Mesodermal cell (in vitro differentiated cells): ENCODE measurements around the gene STARD10.
"Not testable (repeated sequence)": the region's sequence is repeated elsewhere in the genome, so short reads cannot be mapped to it uniquely, and the experiment has no call there.

Experiments used
- H3K27ac ChIP-seq: 2 replicates; pipeline ENCODE4 v1.7.0; 2013; ENCODE audit warnings: mild to moderate bottlenecking, low read depth, low read length, moderate library complexity; ENCODE audit not compliant: severe bottlenecking
- H3K36me3 ChIP-seq: 2 replicates; pipeline ENCODE4 v1.7.1; 2013; ENCODE audit warnings: mild to moderate bottlenecking, low read length, moderate library complexity; ENCODE audit not compliant: control insufficient read depth, insufficient read depth
- H3K4me1 ChIP-seq: one replicate; pipeline ENCODE4 v1.7.1; 2013; ENCODE audit warnings: mild to moderate bottlenecking, low read length; ENCODE audit not compliant: insufficient read depth, control insufficient read depth, poor library complexity, severe bottlenecking
- H3K4me3 ChIP-seq: 2 replicates; pipeline ENCODE4 v1.7.0; 2013; ENCODE audit warnings: low read length, control low read depth, mild to moderate bottlenecking; ENCODE audit not compliant: insufficient read depth, poor library complexity, severe bottlenecking; ENCODE audit errors: extremely low read depth
- H3K9me3 ChIP-seq: 2 replicates; pipeline ENCODE4 v1.7.1; 2013; ENCODE audit warnings: mild to moderate bottlenecking, low read length, moderate library complexity; ENCODE audit not compliant: control insufficient read depth
- WGBS, 2 experiments: methylation state at CpG; one replicate each; pipeline ENCODE4 v1.1.5; 2013; ENCODE audit warnings: missing lambda C conversion rate in 2 of 2; ENCODE audit not compliant: insufficient coverage in 2 of 2; 5-methylcytosine and 5-hydroxymethylcytosine counted together

Gene STARD10

GRCh38 chr11:72807021-72807693 is 13.3 kb upstream of the STARD10 start:
- Histone ChIP-seq H3K36me3 (peaks cover 6% of the 10 kb centered on the region), H3K4me1 (no peaks in the 10 kb centered on the region), H3K4me3 (no peak overlapping the region), H3K9me3 (no peaks in the 10 kb centered on the region), H3K27ac (no peak overlapping the region)
- WGBS, 2 experiments, result 80 to 100% methylated on average over 1 of the region's 5 CpGs

GRCh38 chr11:72806378-72806777 is 12.5 kb upstream of the STARD10 start:
- WGBS, 2 experiments, result 78 to 100% methylated on average over 1 of the region's 1 CpG
- H3K9me3 ChIP-seq, H3K4me3 ChIP-seq, H3K36me3 ChIP-seq, H3K27ac ChIP-seq, H3K4me1 ChIP-seq: not testable (repeated sequence)

GRCh38 chr11:72805216-72805615 is 11.4 kb upstream of the STARD10 start:
- no peaks in the 10 kb centered on the region for H3K4me1 ChIP-seq
- no peaks in the 10 kb centered on the region for H3K36me3 ChIP-seq
- no peak overlapping the region for H3K4me3 ChIP-seq
- H3K9me3 ChIP-seq, result no peaks in the 10 kb centered on the region
- 100% methylated on average over 1 to 2 of the region's 6 CpGs for WGBS, 2 experiments
- H3K27ac ChIP-seq, result no peak overlapping the region

- Histone ChIP-seq H3K9me3 (no peaks in the 10 kb centered on the region), H3K27ac (no peak overlapping the region), H3K4me1 (peaks cover 6% of the 10 kb centered on the region), H3K36me3 (no peaks in the 10 kb centered on the region), H3K4me3 (no peak overlapping the region)
- 93 to 96% methylated on average over 3 to 4 of the region's 6 CpGs for WGBS, 2 experiments
Observed at GRCh38 chr11:72802822-72803221, 9.0 kb upstream of the STARD10 start.

- 83 to 100% methylated on average over 2 of the region's 4 CpGs for WGBS, 2 experiments
- Histone ChIP-seq H3K27ac (no peak overlapping the region), H3K4me1 (peaks cover 7% of the 10 kb centered on the region), H3K9me3 (no peaks in the 10 kb centered on the region), H3K4me3 (no peak overlapping the region), H3K36me3 (no peaks in the 10 kb centered on the region)
Observed at GRCh38 chr11:72799441-72799840, 5.6 kb upstream of the STARD10 start.

GRCh38 chr11:72798361-72798760 is 4.5 kb upstream of the STARD10 start:
- H3K4me3 ChIP-seq, result no peak overlapping the region
- peaks cover 7% of the 10 kb centered on the region for H3K4me1 ChIP-seq
- no peaks in the 10 kb centered on the region for H3K36me3 ChIP-seq
- no peaks in the 10 kb centered on the region for H3K9me3 ChIP-seq
- H3K27ac ChIP-seq, result no peak overlapping the region
- 42% methylated on average over 2 of the region's 4 CpGs; no CpG with 5 or more reads in 1 of the 2 experiments for WGBS, 2 experiments

- 93 to 100% methylated on average over 2 of the region's 2 CpGs for WGBS, 2 experiments
- Histone ChIP-seq H3K9me3 (no peaks in the 10 kb centered on the region), H3K4me1 (peaks cover 11% of the 10 kb centered on the region), H3K27ac (no peak overlapping the region), H3K4me3 (peak overlapping the region; percentile 62), H3K36me3 (no peaks in the 10 kb centered on the region)
Observed at GRCh38 chr11:72793076-72793424, 797 bp downstream of the STARD10 start.

GRCh38 chr11:72792437-72793021 is 1.3 kb downstream of the STARD10 start:
- Histone ChIP-seq H3K36me3 (no peaks in the 10 kb centered on the region), H3K4me3 (no peak overlapping the region), H3K27ac (no peak overlapping the region), H3K4me1 (peaks cover 8% of the 10 kb centered on the region), H3K9me3 (no peaks in the 10 kb centered on the region)
- whole genome bisulfite sequencing, 2 experiments, result 87 to 100% methylated on average over 3 of the region's 3 CpGs

- H3K27ac ChIP-seq, H3K9me3 ChIP-seq, H3K36me3 ChIP-seq, H3K4me3 ChIP-seq, H3K4me1 ChIP-seq: not testable (repeated sequence)
- 91 to 94% methylated on average over 5 to 6 of the region's 7 CpGs for WGBS, 2 experiments
Observed at GRCh38 chr11:72791228-72791627, 2.6 kb downstream of the STARD10 start.

GRCh38 chr11:72789493-72790131 is 4.2 kb downstream of the STARD10 start:
- Histone ChIP-seq H3K4me1 (peaks cover 8% of the 10 kb centered on the region), H3K36me3 (no peaks in the 10 kb centered on the region), H3K4me3 (no peak overlapping the region), H3K27ac (peak overlapping the region; percentile 29), H3K9me3 (no peaks in the 10 kb centered on the region)
- WGBS, 2 experiments, result 74 to 79% methylated on average over 6 to 8 of the region's 10 CpGs

- Histone ChIP-seq H3K9me3 (no peaks in the 10 kb centered on the region), H3K4me1 (peaks cover 8% of the 10 kb centered on the region), H3K4me3 (no peak overlapping the region), H3K27ac (no peak overlapping the region), H3K36me3 (no peaks in the 10 kb centered on the region)
- 87 to 94% methylated on average over 5 of the region's 7 CpGs for WGBS, 2 experiments
Observed at GRCh38 chr11:72788241-72788640, 5.6 kb downstream of the STARD10 start.
